MM.1S (cell line): ENCODE results near the gene GABRA5.

Source experiments
- DNase-seq: peaks from one replicate; pipeline ENCODE4 v3.0.0-alpha.2; 2015
- H2AFZ ChIP-seq: fragments of 300-600 bp; sonication (generic); 2 replicates; pipeline ENCODE4 v1.6.0; 2016; ENCODE audit warnings: antibody characterized with exemption, low read length
- H3F3A ChIP-seq: fragments of 300-600 bp; sonication (generic); 2 replicates; pipeline ENCODE4 v1.6.1; 2016; ENCODE audit warnings: mild to moderate bottlenecking, antibody characterized with exemption, low read length, moderate library complexity, mixed read lengths; ENCODE audit not compliant: insufficient read depth
- H3K27ac ChIP-seq: fragments of 300-600 bp; sonication (generic); 2 replicates; pipeline ENCODE4 v1.5.1; 2016; ENCODE audit warnings: mild to moderate bottlenecking, low read length
- H3K27me3 ChIP-seq: fragments of 300-600 bp; sonication (generic); replicated peaks from 2 replicates; pipeline ENCODE4 v1.6.0; 2016; ENCODE audit warnings: low read length; ENCODE audit not compliant: insufficient read depth
- H3K36me3 ChIP-seq: fragments of 300-600 bp; sonication (generic); replicated peaks from 2 replicates; pipeline ENCODE4 v1.6.1; 2016; ENCODE audit warnings: mild to moderate bottlenecking, low read length, mixed read lengths; ENCODE audit not compliant: insufficient read depth
- H3K4me1 ChIP-seq: fragments of 300-600 bp; sonication (generic); 2 replicates; pipeline ENCODE4 v1.6.1; 2016; ENCODE audit warnings: low read length, mixed read lengths
- H3K4me2 ChIP-seq: fragments of 300-600 bp; sonication (generic); 2 replicates; pipeline ENCODE4 v1.6.0; 2016; ENCODE audit warnings: low read depth, low read length
- H3K4me3 ChIP-seq: fragments of 300-600 bp; sonication (generic); 2 replicates; pipeline ENCODE4 v1.5.1; 2016; ENCODE audit warnings: low read length, mixed read lengths
- H3K79me2 ChIP-seq: fragments of 300-600 bp; sonication (generic); 2 replicates; pipeline ENCODE4 v1.6.1; 2016; ENCODE audit warnings: mixed run types, low read length, mixed read lengths
- H3K9ac ChIP-seq: fragments of 300-600 bp; sonication (generic); 2 replicates; pipeline ENCODE4 v1.6.1; 2016; ENCODE audit warnings: low read length, mixed read lengths
- H3K9me2 ChIP-seq: fragments of 300-600 bp; sonication (generic); replicated peaks from 2 replicates; pipeline ENCODE4 v1.6.1; 2016; ENCODE audit warnings: mild to moderate bottlenecking, low read length, mixed read lengths; ENCODE audit not compliant: insufficient read depth
- H3K9me3 ChIP-seq: fragments of 300-600 bp; sonication (generic); replicated peaks from 2 replicates; pipeline ENCODE4 v1.6.1; 2016; ENCODE audit warnings: mild to moderate bottlenecking, low read length, mixed read lengths; ENCODE audit not compliant: insufficient read depth
- H4K20me1 ChIP-seq: fragments of 300-600 bp; sonication (generic); 2 replicates; pipeline ENCODE4 v1.6.1; 2016; ENCODE audit warnings: mild to moderate bottlenecking, low read length, moderate library complexity, mixed read lengths; ENCODE audit not compliant: insufficient read depth
- CTCF ChIP-seq: fragments of 300-600 bp; sonication (generic); IDR thresholded peaks from 2 replicates; pipeline ENCODE4 v1.5.1; 2016; ENCODE audit warnings: antibody characterized with exemption, low read length, mixed read lengths
- EZH2 ChIP-seq: fragments of 300-600 bp; sonication (generic); optimal IDR thresholded peaks from 2 replicates; pipeline ENCODE3; 2017; ENCODE audit warnings: low read depth, mild to moderate bottlenecking, antibody characterized with exemption, low read length, mixed read lengths
- EZH2phosphoT487 ChIP-seq: fragments of 300-600 bp; sonication (generic); IDR thresholded peaks from 2 replicates; pipeline ENCODE4 v1.6.1; 2018; ENCODE audit warnings: antibody characterized with exemption, low read length

Gene GABRA5

GRCh38 chr15:26970712-26971210, 103.9 kb downstream of the GABRA5 start, which contains the start of gene GABRG3:
Gene GABRG3, plus strand, starts transcription at chr15:26971181.
- Histone ChIP-seq H3K27me3 (no peaks in the 10 kb centered on the region), H3K27ac (no peak within 1 kb of the TSS), H4K20me1 (no peaks in the 10 kb centered on the region), H3K4me2 (no peak within 1 kb of the TSS), H3K79me2 (no peaks in the 10 kb centered on the region), H3K9me3 (no peaks in the 10 kb centered on the region), H3K9ac (no peak within 1 kb of the TSS), H3K36me3 (no peaks in the 10 kb centered on the region), H3K4me3 (no peak within 1 kb of the TSS), H3K4me1 (no peaks in the 10 kb centered on the region), H3K9me2 (no peaks in the 10 kb centered on the region), H2AFZ (no peak within 1 kb of the TSS), H3F3A (no peaks in the 10 kb centered on the region)
- TF ChIP-seq EZH2 = no peak
- no peak for TF ChIP-seq EZH2phosphoT487
- no peak for TF ChIP-seq CTCF
- no peak for DNase-seq

DNA sequence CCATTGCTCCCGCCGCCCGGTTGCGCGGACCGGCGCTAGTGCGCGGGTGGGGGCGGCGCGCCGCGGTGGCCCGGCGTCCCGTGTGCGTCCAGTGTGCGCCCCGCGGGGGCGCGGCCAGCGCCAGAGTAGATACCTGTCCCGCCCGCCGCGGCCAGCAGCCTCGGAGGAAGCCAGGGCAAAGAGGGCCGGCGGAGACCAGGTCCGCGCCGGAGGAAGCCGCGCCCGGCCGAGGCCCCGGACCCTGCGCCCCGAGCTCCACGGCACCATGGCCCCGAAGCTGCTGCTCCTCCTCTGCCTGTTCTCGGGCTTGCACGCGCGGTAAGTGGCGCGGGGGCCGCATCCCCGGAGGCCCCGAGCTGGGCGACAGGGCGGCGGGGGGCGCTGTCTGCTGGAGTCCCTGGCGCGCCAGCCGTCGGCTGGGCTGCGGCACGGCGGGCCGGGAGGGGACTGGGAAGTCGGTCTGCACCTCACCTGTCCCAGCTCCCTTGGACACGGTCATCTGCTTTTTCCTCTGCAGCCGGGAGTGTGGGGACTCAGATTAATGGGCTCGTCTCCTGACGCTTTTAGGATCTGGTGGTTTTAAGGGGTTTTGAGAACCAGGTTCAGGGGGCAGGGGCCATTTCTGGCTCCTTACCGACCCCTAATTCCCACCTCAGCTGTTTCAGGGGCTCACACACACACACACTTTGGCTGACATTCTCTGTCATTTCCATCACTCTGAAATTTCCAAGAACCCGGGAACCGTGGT, 104.6 kb downstream of the GABRA5 start:
- no peak for TF ChIP-seq CTCF
- no peak for TF ChIP-seq EZH2
- no peak for TF ChIP-seq EZH2phosphoT487
- H3K27me3 ChIP-seq = no peaks in the 10 kb centered on the region
- H3K4me3 ChIP-seq = no peak overlapping the region

DNA sequence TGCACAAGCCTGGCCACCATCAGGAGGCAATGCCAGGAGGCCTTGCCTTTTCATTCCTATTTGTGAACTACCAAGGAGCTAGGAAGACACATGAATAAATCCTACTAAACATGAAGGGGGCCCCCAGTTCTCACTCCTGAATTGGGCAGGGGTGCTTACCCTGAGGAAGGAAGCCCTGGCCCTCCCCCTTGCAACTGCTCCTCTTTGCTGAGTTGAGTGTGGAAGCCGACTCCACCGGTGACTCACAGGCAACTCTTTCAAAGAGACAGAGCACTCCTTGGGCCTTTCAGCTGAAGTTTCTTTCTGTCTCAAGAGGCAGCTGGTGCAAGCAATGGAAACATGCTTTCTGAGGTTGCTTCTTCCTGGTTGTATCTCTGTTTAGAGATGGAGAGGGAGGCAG, 105.8 kb downstream of the GABRA5 start:
- Histone ChIP-seq H3K27me3 (no peaks in the 10 kb centered on the region), H3K9me2 (no peaks in the 10 kb centered on the region), H3K27ac (no peak overlapping the region), H3K4me3 (no peak overlapping the region), H3F3A (no peaks in the 10 kb centered on the region), H2AFZ (no peak overlapping the region), H3K9ac (no peak overlapping the region), H3K4me1 (no peaks in the 10 kb centered on the region), H3K9me3 (no peaks in the 10 kb centered on the region), H3K36me3 (no peaks in the 10 kb centered on the region), H3K79me2 (no peaks in the 10 kb centered on the region), H3K4me2 (no peak overlapping the region), H4K20me1 (no peaks in the 10 kb centered on the region)
- TF ChIP-seq CTCF = no peak
- no peak for TF ChIP-seq EZH2phosphoT487
- no peak for TF ChIP-seq EZH2
- DNase-seq = no peak

More for the DNA sequence above, 104.6 kb downstream of the GABRA5 start:
- H4K20me1 ChIP-seq = no peaks in the 10 kb centered on the region
- H3K9me3 ChIP-seq = no peaks in the 10 kb centered on the region
- H3F3A ChIP-seq = no peaks in the 10 kb centered on the region
- H3K9me2 ChIP-seq = no peaks in the 10 kb centered on the region
- H3K9ac ChIP-seq = no peak overlapping the region
- no peak for DNase-seq
- H3K27ac ChIP-seq = no peak overlapping the region
- no peaks in the 10 kb centered on the region for H3K4me1 ChIP-seq
- H3K4me2 ChIP-seq = no peak overlapping the region
- no peaks in the 10 kb centered on the region for H3K36me3 ChIP-seq
- H3K79me2 ChIP-seq = no peaks in the 10 kb centered on the region
- no peak overlapping the region for H2AFZ ChIP-seq
